GM23248 (cell line): Measurements from ENCODE around the gene SLC35F3.

Experiments
- EZH2 ChIP-seq: fragments of 200-600 bp; sonication (generic); IDR thresholded peaks from 2 replicates; pipeline ENCODE4 v1.6.1; 2018; ENCODE audit warnings: antibody characterized with exemption, mild to moderate bottlenecking; ENCODE audit not compliant: insufficient read depth, poor library complexity, severe bottlenecking
- EZH2phosphoT487 ChIP-seq: fragments of 200-600 bp; sonication (generic); IDR thresholded peaks from 2 replicates; pipeline ENCODE4 v1.6.1; 2018; ENCODE audit warnings: antibody characterized with exemption, moderate library complexity, mild to moderate bottlenecking, low read depth; ENCODE audit not compliant: insufficient read depth

DNA sequence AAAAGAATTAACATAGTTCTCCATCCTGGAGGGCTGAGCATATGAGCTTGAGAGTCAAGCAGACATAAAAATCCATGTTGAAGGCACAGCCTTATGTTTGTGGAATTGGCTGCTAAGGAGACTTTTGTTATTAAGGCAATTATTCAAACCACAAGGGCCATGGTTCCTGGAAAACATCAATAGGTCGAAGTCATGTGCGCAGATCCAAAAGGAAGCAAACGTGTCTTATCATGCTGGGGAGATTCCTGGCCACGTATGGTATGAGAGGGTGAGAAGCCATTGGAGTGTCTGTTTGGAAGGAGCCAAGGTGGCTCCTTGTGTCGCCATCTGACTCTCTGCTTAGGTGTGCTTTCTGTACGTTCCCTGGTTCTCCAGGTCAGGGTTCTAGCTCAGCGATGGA lies 406.9 kb downstream of the SLC35F3 start:
- TF ChIP-seq EZH2 (no peak), EZH2phosphoT487 (no peak)
